ENCODE measurements around the gene MAPK8IP1. TPM values are rescaled to one million over a fixed set of nuclear protein-coding genes. Genes with fewer than 3 reads are reported as not detected.

The MAPK8IP1 gene
- total RNA-seq, 1 donor from 2014 or later = 0.49 TPM

- H3K36me3 Mint-ChIP-seq (ENCODE audit: low read depth) = no peaks in the 10 kb centered on the region
- H3K27me3 Mint-ChIP-seq = peaks cover 24% of the 10 kb centered on the region
- intact Hi-C loops (cut with micrococcal nuclease) = no loop called here
- peak; percentile 54 for DNase-seq
- H3K4me1 Mint-ChIP-seq = peaks cover 15% of the 10 kb centered on the region
- no peak overlapping the region for H3K27ac Mint-ChIP-seq
- H3K4me3 Mint-ChIP-seq = no peak overlapping the region
- H3K9me3 Mint-ChIP-seq = no peaks in the 10 kb centered on the region
These were observed 40.5 kb downstream of the MAPK8IP1 start for GRCh38 chr11:45926001-45926401.

GRCh38 chr11:45926536-45927331 lies 41.3 kb downstream of the MAPK8IP1 start:
- H3K9me3 Mint-ChIP-seq = no peaks in the 10 kb centered on the region
- no peak overlapping the region for H3K27ac Mint-ChIP-seq
- H3K27me3 Mint-ChIP-seq = peaks cover 18% of the 10 kb centered on the region
- no peak overlapping the region for H3K4me3 Mint-ChIP-seq
- intact Hi-C loops (cut with micrococcal nuclease) = no loop called here
- peak; percentile 55 for DNase-seq
- peaks cover 3% of the 10 kb centered on the region for H3K36me3 Mint-ChIP-seq (ENCODE audit: low read depth)
- peaks cover 18% of the 10 kb centered on the region for H3K4me1 Mint-ChIP-seq

- Mint-ChIP-seq H3K4me3 (no peak overlapping the region), H3K4me1 (peaks cover 18% of the 10 kb centered on the region), H3K27me3 (peaks cover 17% of the 10 kb centered on the region), H3K27ac (no peak overlapping the region), H3K36me3 (ENCODE audit: low read depth) (peaks cover 5% of the 10 kb centered on the region), H3K9me3 (no peaks in the 10 kb centered on the region)
- intact Hi-C loops (cut with micrococcal nuclease) = no loop called here
- DNase-seq = peak; percentile 57
These were observed 41.9 kb downstream of the MAPK8IP1 start for GRCh38 chr11:45927332-45927683.

- Mint-ChIP-seq H3K4me3 (no peak overlapping the region), H3K9me3 (no peaks in the 10 kb centered on the region), H3K27ac (no peak overlapping the region), H3K4me1 (peaks cover 18% of the 10 kb centered on the region), H3K27me3 (peaks cover 17% of the 10 kb centered on the region), H3K36me3 (ENCODE audit: low read depth) (peaks cover 5% of the 10 kb centered on the region)
- peak; percentile 56 for DNase-seq
- intact Hi-C loops (cut with micrococcal nuclease) = no loop called here
These were observed 42.4 kb downstream of the MAPK8IP1 start for GRCh38 chr11:45927684-45928413.

- H3K4me3 Mint-ChIP-seq = no peak overlapping the region
- no peaks in the 10 kb centered on the region for H3K9me3 Mint-ChIP-seq
- no peak for DNase-seq
- H3K27me3 Mint-ChIP-seq = peaks cover 12% of the 10 kb centered on the region
- peak overlapping the region; percentile 34 for H3K27ac Mint-ChIP-seq
- intact Hi-C loops (cut with micrococcal nuclease) = no loop called here
- H3K4me1 Mint-ChIP-seq = peaks cover 15% of the 10 kb centered on the region
- H3K36me3 Mint-ChIP-seq (ENCODE audit: low read depth) = peaks cover 7% of the 10 kb centered on the region
These were observed 43.2 kb downstream of the MAPK8IP1 start for GRCh38 chr11:45928535-45929215.

GRCh38 chr11:45929486-45930030 lies 44.1 kb downstream of the MAPK8IP1 start:
- peaks cover 8% of the 10 kb centered on the region for H3K36me3 Mint-ChIP-seq (ENCODE audit: low read depth)
- H3K27me3 Mint-ChIP-seq = peaks cover 5% of the 10 kb centered on the region
- H3K27ac Mint-ChIP-seq = peak overlapping the region; percentile 34
- H3K4me3 Mint-ChIP-seq = peak overlapping the region; percentile 36
- H3K4me1 Mint-ChIP-seq = peaks cover 15% of the 10 kb centered on the region
- H3K9me3 Mint-ChIP-seq = no peaks in the 10 kb centered on the region
- intact Hi-C loops (cut with micrococcal nuclease) = no loop called here
- no peak for DNase-seq

GRCh38 chr11:45930031-45930794 lies 44.8 kb downstream of the MAPK8IP1 start:
- intact Hi-C loops (cut with micrococcal nuclease) = no loop called here
- H3K36me3 Mint-ChIP-seq (ENCODE audit: low read depth) = peaks cover 14% of the 10 kb centered on the region
- DNase-seq = peak; percentile 78
- peak overlapping the region; percentile 34 for H3K27ac Mint-ChIP-seq
- H3K27me3 Mint-ChIP-seq = peaks cover 1% of the 10 kb centered on the region
- peaks cover 15% of the 10 kb centered on the region for H3K4me1 Mint-ChIP-seq
- H3K9me3 Mint-ChIP-seq = no peaks in the 10 kb centered on the region
- peak overlapping the region; percentile 36 for H3K4me3 Mint-ChIP-seq

- H3K27ac Mint-ChIP-seq = no peak overlapping the region
- no peak overlapping the region for H3K4me3 Mint-ChIP-seq
- H3K36me3 Mint-ChIP-seq (ENCODE audit: low read depth) = peaks cover 14% of the 10 kb centered on the region
- no peak for DNase-seq
- no peaks in the 10 kb centered on the region for H3K27me3 Mint-ChIP-seq
- H3K4me1 Mint-ChIP-seq = peaks cover 15% of the 10 kb centered on the region
- H3K9me3 Mint-ChIP-seq = no peaks in the 10 kb centered on the region
- intact Hi-C loops (cut with micrococcal nuclease) = no loop called here
These were observed 45.6 kb downstream of the MAPK8IP1 start for GRCh38 chr11:45930951-45931570.

- Mint-ChIP-seq H3K9me3 (no peaks in the 10 kb centered on the region), H3K36me3 (ENCODE audit: low read depth) (peaks cover 15% of the 10 kb centered on the region)
These were observed 46.3 kb downstream of the MAPK8IP1 start for GRCh38 chr11:45931739-45932138.

GRCh38 chr11:45932217-45932616 lies 46.8 kb downstream of the MAPK8IP1 start:
- Mint-ChIP-seq H3K27ac (no peak overlapping the region), H3K9me3 (no peaks in the 10 kb centered on the region), H3K4me3 (no peak overlapping the region), H3K4me1 (peaks cover 15% of the 10 kb centered on the region), H3K36me3 (ENCODE audit: low read depth) (peaks cover 18% of the 10 kb centered on the region), H3K27me3 (no peaks in the 10 kb centered on the region)
- no peak for DNase-seq
- intact Hi-C loops (cut with micrococcal nuclease) = no loop called here

More at GRCh38 chr11:45931739-45932138, 46.3 kb downstream of the MAPK8IP1 start:
- intact Hi-C loops (cut with micrococcal nuclease) = no loop called here
- Mint-ChIP-seq H3K27ac (no peak overlapping the region), H3K27me3 (no peaks in the 10 kb centered on the region), H3K4me1 (peaks cover 15% of the 10 kb centered on the region), H3K4me3 (no peak overlapping the region)
- no peak for DNase-seq

GRCh38 chr11:45933131-45933831 lies 47.8 kb downstream of the MAPK8IP1 start:
- intact Hi-C loops (cut with micrococcal nuclease) = no loop called here
- no peak for DNase-seq
- H3K4me3 Mint-ChIP-seq = no peak overlapping the region
- no peaks in the 10 kb centered on the region for H3K9me3 Mint-ChIP-seq
- no peak overlapping the region for H3K27ac Mint-ChIP-seq
- peaks cover 18% of the 10 kb centered on the region for H3K36me3 Mint-ChIP-seq (ENCODE audit: low read depth)
- H3K27me3 Mint-ChIP-seq = no peaks in the 10 kb centered on the region
- peaks cover 14% of the 10 kb centered on the region for H3K4me1 Mint-ChIP-seq

GRCh38 chr11:45933846-45934579 lies 48.6 kb downstream of the MAPK8IP1 start:
- Mint-ChIP-seq H3K4me1 (peaks cover 14% of the 10 kb centered on the region), H3K27me3 (no peaks in the 10 kb centered on the region), H3K27ac (no peak overlapping the region), H3K9me3 (no peaks in the 10 kb centered on the region), H3K4me3 (no peak overlapping the region), H3K36me3 (ENCODE audit: low read depth) (peaks cover 18% of the 10 kb centered on the region)
- intact Hi-C loops (cut with micrococcal nuclease) = no loop called here
- no peak for DNase-seq

All from activated CD4-positive, alpha-beta T cell treated with anti-CD3 and anti-CD28 coated beads, Interleukin-2, amount 10 ng/mL, durations not matched to agents 24 days and 14 days (primary cell).